Endothelial cell of umbilical vein (primary cell): Measurements from ENCODE around the gene ZNF595. TPM values are rescaled to one million over a fixed set of nuclear protein-coding genes. Genes with fewer than 3 reads are reported as not detected.

Source experiments
- BruUV-seq: library from RNA; stranded (reverse); fragments of 400-500 nt; replicated peaks from 2 replicates; lab custom pipeline; 2021; lab: Mats Ljungman, UMichigan
- CTCF ChIA-PET: fragments of 300-600, 350-600 bp; sonication (Branson Sonifier 250); formaldehyde crosslinking; loops from one replicate; lab custom pipeline; 2021; ENCODE audit warnings: antibody characterized with exemption, inconsistent platforms; lab: Charles Lee
- POLR2A ChIA-PET: fragments of 300-600, 350-600 bp; sonication (Branson Sonifier 250); formaldehyde crosslinking; loops from one replicate; lab custom pipeline; 2021; ENCODE audit warnings: antibody characterized with exemption, inconsistent platforms; lab: Charles Lee
- DNase-seq: peaks from one replicate; pipeline ENCODE4 v3.0.0-alpha.2; 2011; ENCODE audit warnings: low read depth, low spot score
- FAIRE-seq: peaks from 2 replicates; lab custom pipeline; 2011; peaks lifted over from hg19 to GRCh38; lab: Jason Lieb, UNC
- H2AFZ ChIP-seq: 2 replicates; pipeline ENCODE4 v1.6.0; 2012; ENCODE audit warnings: low read depth, low read length, control low read depth, inconsistent platforms
- H3K27ac ChIP-seq: 2 replicates; pipeline ENCODE4 v1.5.1; 2011; ENCODE audit warnings: low read depth, mild to moderate bottlenecking, control low read depth, low read length, moderate library complexity; ENCODE audit not compliant: insufficient read depth
- H3K27me3 ChIP-seq, 2 experiments: 2 replicates each; pipeline versions ENCODE4 v1.6.0 to v1.6.1; 2011; ENCODE audit warnings: low read length in 2 of 2, mixed read lengths in 1 of 2; ENCODE audit not compliant: control insufficient read depth in 2 of 2, insufficient read depth in 2 of 2
- H3K36me3 ChIP-seq, 2 experiments: 2 replicates in 1 of 2; 3 replicates in 1 of 2; pipeline ENCODE4 v1.5.1; 2011; ENCODE audit warnings: low read length in 2 of 2, mild to moderate bottlenecking in 1 of 2, moderate library complexity in 1 of 2; ENCODE audit not compliant: control insufficient read depth in 2 of 2, insufficient read depth in 2 of 2; ENCODE audit errors: extremely low read depth in 1 of 2
- H3K4me1 ChIP-seq: 3 replicates; pipeline ENCODE4 v1.5.1; 2011; ENCODE audit warnings: mild to moderate bottlenecking, low read length; ENCODE audit not compliant: control insufficient read depth, insufficient read depth; ENCODE audit errors: extremely low read depth
- H3K4me2 ChIP-seq: 2 replicates; pipeline ENCODE4 v1.6.1; 2011; ENCODE audit warnings: low read length, control low read depth, mixed read lengths; ENCODE audit not compliant: insufficient read depth
- H3K4me3 ChIP-seq, 3 experiments: fragments of 200-600 bp in 1 of 3; sonication (generic), shearing (Covaris generic) in 1 of 3; replicated peaks in 1 of 3; 2 replicates each; pipeline ENCODE4 v1.5.1; 2011 to 2016; ENCODE audit warnings: control low read depth in 3 of 3, low read length in 3 of 3, mild to moderate bottlenecking in 2 of 3, inconsistent platforms in 1 of 3, low read depth in 1 of 3, moderate library complexity in 1 of 3; ENCODE audit not compliant: insufficient read depth in 1 of 3
- H3K79me2 ChIP-seq: 2 replicates; pipeline ENCODE4 v1.6.0; 2012; ENCODE audit warnings: low read length, inconsistent platforms; ENCODE audit not compliant: control insufficient read depth, insufficient read depth
- H3K9ac ChIP-seq: replicated peaks from 2 replicates; pipeline ENCODE3; 2011; ENCODE audit warnings: low read length, control low read depth; ENCODE audit not compliant: insufficient read depth; ENCODE audit errors: extremely low read depth
- H3K9me1 ChIP-seq: replicated peaks from 3 replicates; pipeline ENCODE4 v1.6.0; 2011; ENCODE audit warnings: mild to moderate bottlenecking, low read length; ENCODE audit not compliant: control insufficient read depth, insufficient read depth; ENCODE audit errors: extremely low read depth
- H3K9me3 ChIP-seq: replicated peaks from 2 replicates; pipeline ENCODE4 v1.5.1; 2012; ENCODE audit warnings: low read length, inconsistent platforms; ENCODE audit not compliant: control insufficient read depth, insufficient read depth
- H4K20me1 ChIP-seq: replicated peaks from 2 replicates; pipeline ENCODE3; 2011; ENCODE audit warnings: mild to moderate bottlenecking, low read length; ENCODE audit not compliant: control insufficient read depth, insufficient read depth; ENCODE audit errors: extremely low read depth
- JUN ChIP-seq: IDR thresholded peaks from 2 replicates; pipeline ENCODE4 v1.6.1; 2011; ENCODE audit warnings: borderline replicate concordance, low read depth; ENCODE audit not compliant: insufficient read length, insufficient read depth
- MAX ChIP-seq: IDR thresholded peaks from 2 replicates; pipeline ENCODE4 v1.6.1; 2011; ENCODE audit not compliant: insufficient read depth, insufficient read length
- POLR2A ChIP-seq: IDR thresholded peaks from 2 replicates; pipeline ENCODE4 v1.6.1; 2012; ENCODE audit warnings: low read depth, mild to moderate bottlenecking, control low read depth, low read length
- POLR2AphosphoS5 ChIP-seq: IDR thresholded peaks from 2 replicates; pipeline ENCODE4 v1.6.1; 2012; ENCODE audit warnings: low read depth, mild to moderate bottlenecking, control low read depth, low read length, moderate library complexity; ENCODE audit not compliant: insufficient read depth
- dilution Hi-C: fragments of 300-500 bp; cut with MboI; formaldehyde crosslinking; loops from one replicate; pipeline ENCODE4 v1.15.0; 2019; ENCODE audit warnings: low sequenced_read_pairs; ENCODE audit not compliant: extremely low pct_ligation_motif_present
- intact Hi-C: fragments of 100-400 bp; cut with micrococcal nuclease; formaldehyde crosslinking; loops from one replicate; pipeline ENCODE4 v1.10.0; 2022
- polyA plus RNA-seq, 4 experiments: library from polyadenylated mRNA; depleted of rRNA in 3 of 4; stranded (reverse) in 3 of 4; unstranded in 1 of 4; fragments of >200 nt; gene quantifications; 2 replicates each; pipeline versions ENCODE4 v1.2.1 to v1.2.3, GENCODE V29; 2011 to 2012; ENCODE audit warnings: missing spikeins in 1 of 4
- total RNA-seq: library from RNA; stranded (reverse); gene quantifications from 2 replicates; pipeline ENCODE4 v1.2.3, GENCODE V29; 2021

The ZNF595 gene
- total and polyA plus RNA-seq, 2 donors (not counting 3 experiments of a cell fraction or from before 2014, with no cell fraction given): 1.8 to 11.1 TPM

DNA sequence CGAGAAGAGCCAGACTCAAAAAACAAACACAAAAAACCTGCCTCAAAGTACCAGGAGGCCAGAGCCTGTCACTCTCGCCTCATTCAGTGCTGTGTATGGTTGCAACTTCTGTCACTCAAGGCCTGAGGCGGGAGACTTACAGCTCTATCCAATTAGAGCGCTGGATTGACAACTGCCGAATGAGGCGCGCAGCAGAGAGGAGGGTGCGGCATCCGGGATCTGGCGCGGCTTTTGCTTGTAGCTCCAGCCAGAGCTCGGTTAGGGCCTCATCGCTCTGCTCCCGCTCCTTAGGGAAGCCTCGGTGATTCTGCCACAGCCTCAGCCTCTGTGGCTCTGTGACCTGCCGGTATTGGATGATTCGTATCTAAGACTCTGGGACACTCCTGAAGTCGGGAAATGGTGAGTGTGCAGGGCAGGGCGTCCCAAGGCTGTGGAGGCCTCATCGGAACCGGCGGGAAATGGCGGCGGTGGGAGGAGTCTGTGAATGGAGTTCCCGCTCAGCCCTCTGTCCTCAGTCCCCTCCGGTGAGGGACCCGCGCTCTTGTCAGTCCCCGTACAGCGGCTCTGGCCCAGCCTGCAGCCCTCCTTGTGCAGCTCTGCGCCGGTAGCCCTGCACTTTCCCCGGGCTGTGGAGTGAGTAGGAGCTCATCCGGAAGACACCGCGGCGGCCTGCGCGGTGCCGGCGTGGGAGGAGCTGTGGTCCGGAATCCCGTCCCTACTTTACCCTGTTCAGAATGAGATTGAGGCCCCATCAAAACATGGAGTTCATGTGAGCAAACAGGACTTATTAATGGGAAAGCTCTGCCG, 71.4 kb downstream of the ZNF595 start, which contains the start of gene ZNF718:
ZNF718 (plus strand) TSS at position 227 of the 807 bp plus-strand sequence; CDS start at position 397, 170 bp downstream.
- H3K27me3 ChIP-seq: no peaks in the 10 kb centered on the region
- TF ChIP-seq JUN (no peak), POLR2AphosphoS5 (peak; percentile 52), MAX (no peak), POLR2A (peak; percentile 78)
- ChIA-PET CTCF (interaction anchor here (1.1 to 1.7 kb wide), 4 partner anchors 8 to 118 kb away, joined by 3 to 4 read pairs (median 4); no protein-coding TSS in a partner anchor), POLR2A (no interaction called here)
- H3K4me1 ChIP-seq: peaks cover 7% of the 10 kb centered on the region
- peak within 1 kb of the TSS; percentile 70 for H2AFZ ChIP-seq
- no peaks in the 10 kb centered on the region for H4K20me1 ChIP-seq
- peak within 1 kb of the TSS; percentile 48 to 65 (median 62) for H3K4me3 ChIP-seq
- peak within 1 kb of the TSS; percentile 44 for H3K27ac ChIP-seq
- H3K9me1 ChIP-seq: no peaks in the 10 kb centered on the region
- no peaks in the 10 kb centered on the region for H3K36me3 ChIP-seq
- no peaks in the 10 kb centered on the region for H3K9me3 ChIP-seq
- peak; percentile 98 for DNase-seq
- H3K79me2 ChIP-seq: peaks cover 19% of the 10 kb centered on the region
- FAIRE-seq: peak; percentile 87
- dilution Hi-C loops (no loop called here), intact Hi-C loops (loop anchor here (5.0 kb wide), 2 partner anchors 88 to 348 kb away; no protein-coding TSS in a partner anchor)
- peak within 1 kb of the TSS; percentile 67 for H3K9ac ChIP-seq
- TSS peak; percentile 60 for BruUV-seq
- H3K4me2 ChIP-seq: peak within 1 kb of the TSS; percentile 47
